Activated CD4-positive, alpha-beta T cell treated with anti-CD3 and anti-CD28 coated beads, Interleukin-2, amount 10 ng/mL, durations not matched to agents 7 days and 5 days (primary cell): ENCODE data around the gene PIWIL4. TPM values are rescaled to one million over a fixed set of nuclear protein-coding genes. Genes with fewer than 3 reads are reported as not detected.
"Not testable (repeated sequence)": the region's sequence is repeated elsewhere in the genome, so short reads cannot be mapped to it uniquely, and the experiment has no call there.

ENCODE experiments used
- CTCF ChIA-PET: fragments of 350-600 bp; sonication (Branson Sonifier 250); formaldehyde crosslinking; loops from one replicate; lab custom pipeline; 2021; ENCODE audit warnings: antibody characterized with exemption; lab: Charles Lee
- POLR2A ChIA-PET: fragments of 350-600 bp; sonication (Branson Sonifier 250); formaldehyde crosslinking; loops from one replicate; lab custom pipeline; 2021; ENCODE audit warnings: antibody characterized with exemption; lab: Charles Lee
- DNase-seq: peaks from one replicate; pipeline ENCODE4 v3.0.0-alpha.2; 2020
- H3K27ac Mint-ChIP-seq: one replicate; pipeline ENCODE4 v1.8.0; 2021; ENCODE audit warnings: mild to moderate bottlenecking, moderate library complexity, mixed read lengths
- H3K27me3 Mint-ChIP-seq: one replicate; pipeline ENCODE4 v1.8.0; 2021; ENCODE audit warnings: mixed read lengths
- H3K36me3 Mint-ChIP-seq: one replicate; pipeline ENCODE4 v1.8.0; 2021; ENCODE audit warnings: low read depth, mixed read lengths
- H3K4me1 Mint-ChIP-seq: one replicate; pipeline ENCODE4 v1.8.0; 2021; ENCODE audit warnings: mixed read lengths
- H3K4me3 Mint-ChIP-seq: one replicate; pipeline ENCODE4 v1.8.0; 2021; ENCODE audit warnings: mild to moderate bottlenecking, moderate library complexity, mixed read lengths
- H3K9me3 Mint-ChIP-seq: one replicate; pipeline ENCODE4 v1.8.0; 2021; ENCODE audit warnings: mixed read lengths
- total RNA-seq, 2 experiments: library from RNA; stranded (reverse); gene quantifications; one replicate each; pipeline ENCODE4 v1.2.3, GENCODE V29; 2021

Gene PIWIL4
- total RNA-seq, 2 experiments from 2014 or later, result 0.55 to 0.65 TPM

- no peaks in the 10 kb centered on the region for H3K36me3 Mint-ChIP-seq
- H3K27me3 Mint-ChIP-seq, result peaks cover 31% of the 10 kb centered on the region
- CTCF ChIA-PET, result interaction anchor here (1.3 kb wide), 1 partner anchor 15 kb away, joined by 3 read pairs; no protein-coding TSS in a partner anchor
- peaks cover 4% of the 10 kb centered on the region for H3K4me1 Mint-ChIP-seq
- H3K9me3 Mint-ChIP-seq, result no peaks in the 10 kb centered on the region
- POLR2A ChIA-PET, result no interaction called here
- DNase-seq, result no peak
- no peak overlapping the region for H3K27ac Mint-ChIP-seq
- no peak overlapping the region for H3K4me3 Mint-ChIP-seq
Observed at GRCh38 chr11:94537031-94537600, 30.1 kb upstream of the PIWIL4 start.

- no peaks in the 10 kb centered on the region for H3K36me3 Mint-ChIP-seq
Observed at GRCh38 chr11:94539420-94539819, 27.7 kb upstream of the PIWIL4 start.

GRCh38 chr11:94543695-94544645, 23.2 kb upstream of the PIWIL4 start, which contains the start of gene FUT4:
Gene FUT4 (plus strand): TSS chr11:94543921. CDS start chr11:94544134, 213 bp downstream.
- Mint-ChIP-seq H3K4me3 (peak within 1 kb of the TSS; percentile 98), H3K36me3 (peaks cover 14% of the 10 kb centered on the region), H3K9me3 (no peaks in the 10 kb centered on the region), H3K27me3 (no peaks in the 10 kb centered on the region), H3K27ac (peak within 1 kb of the TSS; percentile 100), H3K4me1 (peaks cover 39% of the 10 kb centered on the region)
- peak; percentile 79 for DNase-seq
- ChIA-PET POLR2A (interaction anchor here (0.5 kb wide), 1 partner anchor 9 kb away, joined by 4 read pairs; no protein-coding TSS in a partner anchor), CTCF (no interaction called here)

More at GRCh38 chr11:94539420-94539819, 27.7 kb upstream of the PIWIL4 start:
- DNase-seq, result no peak
- no peak overlapping the region for H3K4me3 Mint-ChIP-seq
- CTCF ChIA-PET, result interaction anchor here (0.7 kb wide), 2 partner anchors 25 to 205 kb away, joined by 3 read pairs; no protein-coding TSS in a partner anchor
- H3K9me3 Mint-ChIP-seq, result no peaks in the 10 kb centered on the region
- peaks cover 16% of the 10 kb centered on the region for H3K4me1 Mint-ChIP-seq
- H3K27me3 Mint-ChIP-seq, result peaks cover 20% of the 10 kb centered on the region
- POLR2A ChIA-PET, result no interaction called here
- H3K27ac Mint-ChIP-seq, result no peak overlapping the region

DNA sequence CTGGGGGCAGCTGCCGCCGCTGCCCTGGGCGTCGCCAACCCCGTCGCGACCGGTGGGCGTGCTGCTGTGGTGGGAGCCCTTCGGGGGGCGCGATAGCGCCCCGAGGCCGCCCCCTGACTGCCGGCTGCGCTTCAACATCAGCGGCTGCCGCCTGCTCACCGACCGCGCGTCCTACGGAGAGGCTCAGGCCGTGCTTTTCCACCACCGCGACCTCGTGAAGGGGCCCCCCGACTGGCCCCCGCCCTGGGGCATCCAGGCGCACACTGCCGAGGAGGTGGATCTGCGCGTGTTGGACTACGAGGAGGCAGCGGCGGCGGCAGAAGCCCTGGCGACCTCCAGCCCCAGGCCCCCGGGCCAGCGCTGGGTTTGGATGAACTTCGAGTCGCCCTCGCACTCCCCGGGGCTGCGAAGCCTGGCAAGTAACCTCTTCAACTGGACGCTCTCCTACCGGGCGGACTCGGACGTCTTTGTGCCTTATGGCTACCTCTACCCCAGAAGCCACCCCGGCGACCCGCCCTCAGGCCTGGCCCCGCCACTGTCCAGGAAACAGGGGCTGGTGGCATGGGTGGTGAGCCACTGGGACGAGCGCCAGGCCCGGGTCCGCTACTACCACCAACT, 22.4 kb upstream of the PIWIL4 start:
- Mint-ChIP-seq H3K9me3 (no peaks in the 10 kb centered on the region), H3K4me3 (peak overlapping the region; percentile 75), H3K4me1 (peaks cover 37% of the 10 kb centered on the region), H3K27ac (peak overlapping the region; percentile 63), H3K27me3 (no peaks in the 10 kb centered on the region), H3K36me3 (peaks cover 14% of the 10 kb centered on the region)
- DNase-seq, result peak; percentile 20
- CTCF ChIA-PET, result no interaction called here
- POLR2A ChIA-PET, result no interaction called here

DNA sequence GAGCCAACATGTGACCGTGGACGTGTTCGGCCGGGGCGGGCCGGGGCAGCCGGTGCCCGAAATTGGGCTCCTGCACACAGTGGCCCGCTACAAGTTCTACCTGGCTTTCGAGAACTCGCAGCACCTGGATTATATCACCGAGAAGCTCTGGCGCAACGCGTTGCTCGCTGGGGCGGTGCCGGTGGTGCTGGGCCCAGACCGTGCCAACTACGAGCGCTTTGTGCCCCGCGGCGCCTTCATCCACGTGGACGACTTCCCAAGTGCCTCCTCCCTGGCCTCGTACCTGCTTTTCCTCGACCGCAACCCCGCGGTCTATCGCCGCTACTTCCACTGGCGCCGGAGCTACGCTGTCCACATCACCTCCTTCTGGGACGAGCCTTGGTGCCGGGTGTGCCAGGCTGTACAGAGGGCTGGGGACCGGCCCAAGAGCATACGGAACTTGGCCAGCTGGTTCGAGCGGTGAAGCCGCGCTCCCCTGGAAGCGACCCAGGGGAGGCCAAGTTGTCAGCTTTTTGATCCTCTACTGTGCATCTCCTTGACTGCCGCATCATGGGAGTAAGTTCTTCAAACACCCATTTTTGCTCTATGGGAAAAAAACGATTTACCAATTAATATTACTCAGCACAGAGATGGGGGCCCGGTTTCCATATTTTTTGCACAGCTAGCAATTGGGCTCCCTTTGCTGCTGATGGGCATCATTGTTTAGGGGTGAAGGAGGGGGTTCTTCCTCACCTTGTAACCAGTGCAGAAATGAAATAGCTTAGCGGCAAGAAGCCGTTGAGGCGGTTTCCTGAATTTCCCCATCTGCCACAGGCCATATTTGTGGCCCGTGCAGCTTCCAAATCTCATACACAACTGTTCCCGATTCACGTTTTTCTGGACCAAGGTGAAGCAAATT, 21.7 kb upstream of the PIWIL4 start:
- H3K4me1 Mint-ChIP-seq, result peaks cover 44% of the 10 kb centered on the region
- H3K27ac Mint-ChIP-seq, result peak overlapping the region; percentile 80
- H3K36me3 Mint-ChIP-seq, result peaks cover 17% of the 10 kb centered on the region
- peak overlapping the region; percentile 75 for H3K4me3 Mint-ChIP-seq
- no peaks in the 10 kb centered on the region for H3K27me3 Mint-ChIP-seq
- no peaks in the 10 kb centered on the region for H3K9me3 Mint-ChIP-seq
- no peak for DNase-seq
- ChIA-PET CTCF (interaction anchor here (0.6 kb wide), 1 partner anchor 181 kb away, joined by 4 read pairs; no protein-coding TSS in a partner anchor), POLR2A (no interaction called here)

GRCh38 chr11:94546162-94546470, 21.1 kb upstream of the PIWIL4 start:
- ChIA-PET CTCF (interaction anchor here (0.6 kb wide), 1 partner anchor 181 kb away, joined by 4 read pairs; no protein-coding TSS in a partner anchor), POLR2A (no interaction called here)
- Mint-ChIP-seq H3K4me1 (peaks cover 45% of the 10 kb centered on the region), H3K9me3 (no peaks in the 10 kb centered on the region), H3K27ac (peak overlapping the region; percentile 55), H3K4me3 (peak overlapping the region; percentile 75), H3K36me3 (peaks cover 17% of the 10 kb centered on the region), H3K27me3 (no peaks in the 10 kb centered on the region)
- no peak for DNase-seq

GRCh38 chr11:94546886-94547285, 20.3 kb upstream of the PIWIL4 start:
- Mint-ChIP-seq H3K27me3 (no peaks in the 10 kb centered on the region), H3K4me1 (peaks cover 45% of the 10 kb centered on the region), H3K9me3 (no peaks in the 10 kb centered on the region), H3K36me3 (peaks cover 17% of the 10 kb centered on the region), H3K27ac (no peak overlapping the region), H3K4me3 (peak overlapping the region; percentile 75)
- CTCF ChIA-PET, result no interaction called here
- POLR2A ChIA-PET, result no interaction called here
- no peak for DNase-seq

DNA sequence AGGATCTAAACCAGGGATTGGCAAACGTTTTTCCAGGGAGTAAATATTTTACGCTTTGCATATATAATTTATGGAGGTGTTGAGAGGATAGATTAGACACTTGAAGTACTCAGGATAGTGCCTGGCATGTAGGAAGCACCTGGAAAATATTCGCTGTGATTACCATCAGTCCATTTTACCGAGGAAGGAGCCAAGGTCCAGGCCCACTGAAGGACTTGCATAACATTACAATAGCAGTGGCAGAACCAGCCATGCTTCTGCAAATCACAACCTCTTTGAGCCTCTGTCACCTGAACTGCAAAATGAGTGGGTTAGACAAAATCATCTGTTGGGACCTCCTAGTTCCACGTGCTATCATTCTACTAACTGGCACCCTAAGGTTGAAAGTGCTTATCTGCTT, 18.0 kb upstream of the PIWIL4 start:
- CTCF ChIA-PET, result no interaction called here
- no peaks in the 10 kb centered on the region for H3K9me3 Mint-ChIP-seq
- DNase-seq, result no peak
- peaks cover 33% of the 10 kb centered on the region for H3K4me1 Mint-ChIP-seq
- POLR2A ChIA-PET, result no interaction called here
- no peaks in the 10 kb centered on the region for H3K27me3 Mint-ChIP-seq
- H3K36me3 Mint-ChIP-seq, result peaks cover 17% of the 10 kb centered on the region
- no peak overlapping the region for H3K4me3 Mint-ChIP-seq
- no peak overlapping the region for H3K27ac Mint-ChIP-seq

- CTCF ChIA-PET, result no interaction called here
- H3K27ac Mint-ChIP-seq, result peak overlapping the region; percentile 75
Observed at GRCh38 chr11:94550513-94550912, 16.7 kb upstream of the PIWIL4 start.

GRCh38 chr11:94553938-94554337, 13.2 kb upstream of the PIWIL4 start:
- H3K9me3 Mint-ChIP-seq, result no peaks in the 10 kb centered on the region
- CTCF ChIA-PET, result no interaction called here
- H3K27me3 Mint-ChIP-seq, result no peaks in the 10 kb centered on the region
- H3K4me1 Mint-ChIP-seq, result peaks cover 10% of the 10 kb centered on the region
- no peak overlapping the region for H3K27ac Mint-ChIP-seq
- DNase-seq, result no peak
- H3K36me3 Mint-ChIP-seq, result peaks cover 3% of the 10 kb centered on the region
- POLR2A ChIA-PET, result no interaction called here
- no peak overlapping the region for H3K4me3 Mint-ChIP-seq

More at GRCh38 chr11:94550513-94550912, 16.7 kb upstream of the PIWIL4 start:
- DNase-seq, result no peak
- Mint-ChIP-seq H3K36me3 (peaks cover 14% of the 10 kb centered on the region), H3K9me3 (no peaks in the 10 kb centered on the region), H3K4me1 (peaks cover 31% of the 10 kb centered on the region), H3K4me3 (no peak overlapping the region), H3K27me3 (no peaks in the 10 kb centered on the region)
- POLR2A ChIA-PET, result no interaction called here

GRCh38 chr11:94555752-94556329, 11.3 kb upstream of the PIWIL4 start:
- H3K4me1 Mint-ChIP-seq, H3K36me3 Mint-ChIP-seq, DNase-seq, CTCF ChIA-PET, H3K27ac Mint-ChIP-seq, H3K4me3 Mint-ChIP-seq, H3K27me3 Mint-ChIP-seq, H3K9me3 Mint-ChIP-seq, POLR2A ChIA-PET: not testable (repeated sequence)

DNA sequence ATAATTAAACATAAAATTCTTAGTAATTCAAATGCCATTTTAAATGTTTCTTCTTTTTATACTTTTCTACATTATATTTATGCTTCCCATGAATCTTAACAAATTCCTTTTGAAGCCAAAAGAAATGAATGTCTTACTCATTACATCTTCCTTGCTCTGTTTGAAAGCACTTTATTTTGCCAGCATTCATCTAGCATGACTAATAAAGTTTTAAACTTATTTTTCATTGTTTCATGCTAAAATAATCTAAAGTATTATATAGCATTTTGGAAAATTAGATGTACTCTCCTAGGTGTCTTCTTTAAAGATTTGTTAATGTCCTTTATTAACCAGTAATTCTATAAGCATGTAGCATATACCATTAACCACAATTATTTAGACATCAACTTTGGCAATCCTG, 9.7 kb upstream of the PIWIL4 start:
- ChIA-PET CTCF (no interaction called here), POLR2A (no interaction called here)
- Mint-ChIP-seq H3K4me3 (no peak overlapping the region), H3K36me3 (no peaks in the 10 kb centered on the region), H3K4me1 (no peaks in the 10 kb centered on the region), H3K27ac (no peak overlapping the region), H3K27me3 (no peaks in the 10 kb centered on the region), H3K9me3 (no peaks in the 10 kb centered on the region)
- DNase-seq, result no peak
